H1 (cell line): ENCODE results near the gene ASZ1. TPM values are rescaled to one million over a fixed set of nuclear protein-coding genes. Genes with fewer than 3 reads are reported as not detected.

Source experiments
- CTCF ChIA-PET: fragments of 300-600 bp; sonication (Branson Sonifier 250); formaldehyde crosslinking; loops from one replicate; lab custom pipeline; 2021; ENCODE audit not compliant: partially characterized antibody; lab: Charles Lee
- POLR2A ChIA-PET: fragments of 300-600 bp; sonication (Branson Sonifier 250); formaldehyde crosslinking; loops from one replicate; lab custom pipeline; 2021; ENCODE audit warnings: inconsistent platforms; ENCODE audit not compliant: partially characterized antibody; lab: Charles Lee
- DNase-seq, 2 experiments: peaks; one replicate each; pipeline versions ENCODE4 v3.0.0 to v3.0.0-alpha.2; 2010 to 2022; ENCODE audit warnings: low spot score in 2 of 2, low read depth in 1 of 2, mixed read lengths in 1 of 2
- FAIRE-seq: peaks from 2 replicates; lab custom pipeline; 2011; peaks lifted over from hg19 to GRCh38; lab: Jason Lieb, UNC
- H2AFZ ChIP-seq: 2 replicates; pipeline ENCODE4 v1.8.1; 2012; ENCODE audit warnings: low read length, inconsistent platforms
- H2AK5ac ChIP-seq: 2 replicates; pipeline ENCODE4 v1.6.1; 2013; ENCODE audit warnings: low read depth, low read length
- H2BK120ac ChIP-seq: replicated peaks from 2 replicates; pipeline ENCODE3; 2013; ENCODE audit warnings: low read depth, low read length, inconsistent platforms
- H2BK12ac ChIP-seq: 2 replicates; pipeline ENCODE4 v1.6.1; 2013; ENCODE audit warnings: low read depth, low read length
- H2BK15ac ChIP-seq: 2 replicates; pipeline ENCODE4 v1.6.1; 2013; ENCODE audit warnings: low read length
- H2BK20ac ChIP-seq: 2 replicates; pipeline ENCODE4 v1.6.1; 2013; ENCODE audit warnings: low read length
- H2BK5ac ChIP-seq: 2 replicates; pipeline ENCODE4 v1.6.1; 2013; ENCODE audit warnings: low read depth, low read length
- H3K14ac ChIP-seq: 2 replicates; pipeline ENCODE4 v1.6.1; 2013; ENCODE audit warnings: inconsistent platforms; ENCODE audit not compliant: insufficient read length
- H3K18ac ChIP-seq: 2 replicates; pipeline ENCODE4 v1.6.1; 2013; ENCODE audit warnings: low read length; ENCODE audit errors: extremely low read depth
- H3K23ac ChIP-seq: 2 replicates; pipeline ENCODE4 v1.6.1; 2013; ENCODE audit warnings: inconsistent platforms; ENCODE audit not compliant: insufficient read length
- H3K23me2 ChIP-seq: 2 replicates; pipeline ENCODE4 v1.6.1; 2013; ENCODE audit warnings: low read depth, low read length
- H3K27ac ChIP-seq: 2 replicates; pipeline ENCODE4 v1.6.1; 2011; ENCODE audit warnings: low read depth, low read length, inconsistent platforms
- H3K27me3 ChIP-seq, 4 experiments: replicated peaks in 1 of 4; 1 replicate in 1 of 4; 2 replicates in 3 of 4; pipeline versions ENCODE4 v1.6.1 to v1.8.1; 2011 to 2013; ENCODE audit warnings: low read length in 3 of 4, mild to moderate bottlenecking in 3 of 4, inconsistent platforms in 2 of 4, mixed read lengths in 2 of 4, moderate library complexity in 1 of 4; ENCODE audit not compliant: control insufficient read depth in 3 of 4, insufficient read depth in 3 of 4; ENCODE audit errors: extremely low read depth in 1 of 4
- H3K36me3 ChIP-seq, 4 experiments: 2 replicates each; pipeline versions ENCODE4 v1.6.1 to v1.8.1; 2011 to 2013; ENCODE audit warnings: mild to moderate bottlenecking in 4 of 4, low read length in 3 of 4, moderate library complexity in 2 of 4, control low read depth in 1 of 4, inconsistent platforms in 1 of 4; ENCODE audit not compliant: insufficient read depth in 4 of 4, control insufficient read depth in 2 of 4
- H3K4ac ChIP-seq: replicated peaks from 2 replicates; pipeline ENCODE3; 2013; ENCODE audit warnings: low read length, low read depth, mixed read lengths, inconsistent platforms; ENCODE audit not compliant: insufficient read length
- H3K4me1 ChIP-seq, 4 experiments: replicated peaks in 1 of 4; 1 replicate in 1 of 4; 2 replicates in 3 of 4; pipeline versions ENCODE4 v1.6.1 to v1.8.1; 2011 to 2013; ENCODE audit warnings: low read length in 3 of 4, inconsistent platforms in 2 of 4, mixed read lengths in 1 of 4; ENCODE audit not compliant: insufficient read depth in 4 of 4, control insufficient read depth in 3 of 4
- H3K4me2 ChIP-seq, 2 experiments: 2 replicates each; pipeline versions ENCODE4 v1.6.1 to v1.8.1; 2011 to 2013; ENCODE audit warnings: low read depth in 2 of 2, low read length in 2 of 2, control low read depth in 1 of 2, inconsistent platforms in 1 of 2, mild to moderate bottlenecking in 1 of 2; ENCODE audit not compliant: insufficient read depth in 1 of 2
- H3K4me3 ChIP-seq, 4 experiments: fragments of 200-600, 300-600 bp in 1 of 4; sonication (generic), shearing (Covaris generic), sonication (Bioruptor Twin) in 1 of 4; 2 replicates each; pipeline versions ENCODE4 v1.5.1 to v1.8.1; 2011 to 2016; ENCODE audit warnings: low read length in 4 of 4, low read depth in 3 of 4, control low read depth in 2 of 4, inconsistent platforms in 2 of 4, mild to moderate bottlenecking in 2 of 4, mixed read lengths in 1 of 4, moderate library complexity in 1 of 4; ENCODE audit not compliant: insufficient read depth in 2 of 4; ENCODE audit errors: extremely low read depth in 1 of 4
- H3K56ac ChIP-seq: replicated peaks from 2 replicates; pipeline ENCODE3; 2013; ENCODE audit warnings: low read depth, mild to moderate bottlenecking, mixed read lengths, low read length, inconsistent platforms; ENCODE audit not compliant: insufficient read length
- H3K79me1 ChIP-seq: 2 replicates; pipeline ENCODE4 v1.6.1; 2013; ENCODE audit warnings: low read depth, low read length, control low read depth
- H3K79me2 ChIP-seq, 2 experiments: 2 replicates each; pipeline versions ENCODE4 v1.6.1 to v1.8.1; 2012 to 2013; ENCODE audit warnings: low read length in 2 of 2, mild to moderate bottlenecking in 2 of 2, inconsistent platforms in 1 of 2; ENCODE audit not compliant: insufficient read depth in 2 of 2, control insufficient read depth in 1 of 2
- H3K9ac ChIP-seq, 4 experiments: replicated peaks in 1 of 4; 1 replicate in 1 of 4; 2 replicates in 3 of 4; pipeline versions ENCODE4 v1.6.1 to v1.8.1; 2011 to 2013; ENCODE audit warnings: low read depth in 3 of 4, low read length in 3 of 4, control low read depth in 2 of 4, mild to moderate bottlenecking in 2 of 4, moderate library complexity in 2 of 4, inconsistent platforms in 1 of 4; ENCODE audit errors: extremely low read depth in 1 of 4
- H3K9me3 ChIP-seq, 2 experiments: 2 replicates each; pipeline versions ENCODE4 v1.6.1 to v1.8.1; 2012 to 2013; ENCODE audit warnings: mild to moderate bottlenecking in 2 of 2, moderate library complexity in 2 of 2, control low read depth in 1 of 2, inconsistent platforms in 1 of 2, low read depth in 1 of 2, low read length in 1 of 2, mixed read lengths in 1 of 2; ENCODE audit not compliant: insufficient read depth in 2 of 2
- H4K20me1 ChIP-seq, 2 experiments: replicated peaks in 1 of 2; 2 replicates each; pipeline versions ENCODE3 to v1.8.1; 2011 to 2013; ENCODE audit warnings: inconsistent platforms in 2 of 2, low read length in 2 of 2, mild to moderate bottlenecking in 1 of 2; ENCODE audit not compliant: insufficient read depth in 2 of 2, control insufficient read depth in 1 of 2
- H4K5ac ChIP-seq: 2 replicates; pipeline ENCODE4 v1.6.1; 2013; ENCODE audit warnings: low read length, low read depth, mixed read lengths, inconsistent platforms; ENCODE audit not compliant: insufficient read length
- H4K8ac ChIP-seq: 2 replicates; pipeline ENCODE4 v1.8.0; 2013; ENCODE audit warnings: mild to moderate bottlenecking, moderate library complexity, low read length, inconsistent platforms; ENCODE audit not compliant: insufficient read depth; ENCODE audit errors: extremely low read depth
- H4K91ac ChIP-seq: replicated peaks from 2 replicates; pipeline ENCODE3; 2013; ENCODE audit warnings: low read length, mixed read lengths, inconsistent platforms; ENCODE audit not compliant: insufficient read length
- E2F6 ChIP-seq: IDR thresholded peaks from 2 replicates; pipeline ENCODE4 v1.6.1; 2012; ENCODE audit warnings: inconsistent platforms
- PHF8 ChIP-seq: fragments of 200-600 bp; sonication (generic); conservative IDR thresholded peaks from 2 replicates; pipeline ENCODE4 v1.7.1; 2012; ENCODE audit warnings: low read depth, mild to moderate bottlenecking, inconsistent platforms, low read length, moderate library complexity
- TEAD4 ChIP-seq: IDR thresholded peaks from 2 replicates; pipeline ENCODE4 v1.6.1; 2012; ENCODE audit warnings: low read depth, low read length, inconsistent platforms, mixed read lengths
- polyA plus RNA-seq, 7 experiments: library from polyadenylated mRNA; depleted of rRNA in 3 of 7; stranded (reverse) in 5 of 7; unstranded in 2 of 7; fragments of >200 nt in 5 of 7; fragments of 200-250 nt in 2 of 7; gene quantifications; 1 replicate in 5 of 7; 2 replicates in 1 of 7; 4 replicates in 1 of 7; pipeline versions ENCODE4 v1.2.1 to v1.2.3, GENCODE V29; 2011 to 2013; ENCODE audit warnings: missing spikeins in 2 of 7, mixed read lengths in 2 of 7
- total RNA-seq: library from RNA; stranded (reverse); fragmentation: NEBNext Ultra II Directional; extraction: Animal tissue kit (Norgen Biotek cat#: 25700); gene quantifications from 2 replicates; pipeline ENCODE4 v1.2.1, GENCODE V29; 2021

Gene ASZ1
- total and polyA plus RNA-seq, 2 of the 8 experiments (the other 6 are each of a cell fraction or from before 2014, with no cell fraction given), result not detected

GRCh38 chr7:117332031-117332430, 95.3 kb downstream of the ASZ1 start:
- Histone ChIP-seq H3K4me3 (no peak overlapping the region), H3K27ac (no peak overlapping the region), H3K23me2 (no peaks in the 10 kb centered on the region), H3K9ac (no peak overlapping the region), H3K79me1 (no peaks in the 10 kb centered on the region), H2AK5ac (no peak overlapping the region), H3K4me2 (no peak overlapping the region), H2BK5ac (no peak overlapping the region), H3K23ac (no peak overlapping the region), H3K79me2 (no peaks in the 10 kb centered on the region), H2BK12ac (no peak overlapping the region), H3K9me3 (no peaks in the 10 kb centered on the region), H3K18ac (no peak overlapping the region), H4K8ac (no peak overlapping the region), H3K14ac (no peak overlapping the region), H2BK120ac (no peak overlapping the region), H4K91ac (no peak overlapping the region), H3K4me1 (no peaks in the 10 kb centered on the region), H4K5ac (no peak overlapping the region), H2BK15ac (no peak overlapping the region), H2BK20ac (no peak overlapping the region), H3K27me3 (no peaks in the 10 kb centered on the region), H4K20me1 (no peaks in the 10 kb centered on the region), H3K36me3 (no peaks in the 10 kb centered on the region), H3K56ac (no peak overlapping the region), H3K4ac (no peak overlapping the region), H2AFZ (no peak overlapping the region)
- no peak for DNase-seq
- CTCF ChIA-PET, result no interaction called here
- no peak for FAIRE-seq
- POLR2A ChIA-PET, result no interaction called here
- TF ChIP-seq PHF8 (no peak), E2F6 (no peak), TEAD4 (no peak)
